HFFc6 (cell line): ENCODE data around the gene DAD1. TPM values are rescaled to one million over a fixed set of nuclear protein-coding genes. Genes with fewer than 3 reads are reported as not detected.

ENCODE experiments used
- DNase-seq: peaks from one replicate; pipeline ENCODE4 v3.0.0-alpha.2; 2018
- H3K27ac Mint-ChIP-seq: 2 replicates; pipeline ENCODE4 v1.8.0; 2020; ENCODE audit warnings: mild to moderate bottlenecking, mixed read lengths
- H3K27me3 Mint-ChIP-seq: 2 replicates; pipeline ENCODE4 v1.8.0; 2021; ENCODE audit warnings: mild to moderate bottlenecking, moderate library complexity, mixed read lengths; ENCODE audit not compliant: insufficient read depth
- H3K36me3 Mint-ChIP-seq: 2 replicates; pipeline ENCODE4 v1.8.0; 2021; ENCODE audit warnings: low read depth, mixed read lengths
- H3K4me1 Mint-ChIP-seq: 2 replicates; pipeline ENCODE4 v1.8.0; 2020; ENCODE audit warnings: low read depth, mixed read lengths
- H3K4me3 Mint-ChIP-seq: 2 replicates; pipeline ENCODE4 v1.8.0; 2020; ENCODE audit warnings: mild to moderate bottlenecking, moderate library complexity, mixed read lengths
- H3K9me3 Mint-ChIP-seq: 2 replicates; pipeline ENCODE4 v1.8.0; 2020; ENCODE audit warnings: mild to moderate bottlenecking, mixed read lengths
- CTCF ChIP-seq: fragments of 200-600 bp; sonication (generic); IDR thresholded peaks from 2 replicates; pipeline ENCODE4 v1.5.0; 2021; ENCODE audit warnings: antibody characterized with exemption, mild to moderate bottlenecking
- total RNA-seq, 6 experiments: library from RNA; stranded (reverse); fragmentation: NEBNext Ultra II Directional; extraction: Animal tissue kit (Norgen Biotek cat#: 25700); gene quantifications; 2 replicates in 1 of 6; 3 replicates in 5 of 6; pipeline ENCODE4 v1.2.3, GENCODE V29; 2021

DAD1 gene
- total RNA-seq, 6 experiments from 2014 or later = 292 to 311 (median 302) TPM

- no peak overlapping the region for H3K4me3 Mint-ChIP-seq
- peaks cover 36% of the 10 kb centered on the region for H3K4me1 Mint-ChIP-seq
- peaks cover 1% of the 10 kb centered on the region; the same call in 1 of the 2 replicates for H3K27me3 Mint-ChIP-seq
- no peak for DNase-seq
- H3K9me3 Mint-ChIP-seq = no peaks in the 10 kb centered on the region
- H3K27ac Mint-ChIP-seq = no peak overlapping the region
- no peaks in the 10 kb centered on the region for H3K36me3 Mint-ChIP-seq
- no peak for TF ChIP-seq CTCF
These were observed 62.8 kb downstream of the DAD1 start for GRCh38 chr14:22526218-22526617.

DNA sequence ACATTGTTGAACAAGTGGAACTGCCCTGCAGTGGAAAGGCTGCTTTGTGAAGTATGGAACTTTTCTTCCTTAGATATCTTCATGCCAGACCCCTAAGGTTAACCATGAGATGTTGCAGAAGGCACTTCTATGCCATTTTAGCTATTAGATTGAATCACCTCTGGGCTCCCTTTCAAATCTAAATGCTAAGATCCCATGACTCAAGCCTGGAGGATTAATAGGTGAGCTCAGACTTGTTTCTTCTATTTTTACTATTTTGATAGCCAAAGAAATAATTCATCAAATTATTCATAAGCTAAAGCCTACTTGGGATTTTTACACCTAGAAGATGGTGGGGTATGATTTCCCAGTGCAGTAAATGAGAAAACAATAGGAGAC lies 64.3 kb downstream of the DAD1 start:
- peaks cover 1% of the 10 kb centered on the region; the same call in 1 of the 2 replicates for H3K27me3 Mint-ChIP-seq
- TF ChIP-seq CTCF = no peak
- H3K27ac Mint-ChIP-seq = no peak overlapping the region
- DNase-seq = peak; percentile 20
- no peaks in the 10 kb centered on the region for H3K9me3 Mint-ChIP-seq
- H3K36me3 Mint-ChIP-seq = no peaks in the 10 kb centered on the region
- no peak overlapping the region for H3K4me3 Mint-ChIP-seq
- peaks cover 46% of the 10 kb centered on the region for H3K4me1 Mint-ChIP-seq

GRCh38 chr14:22524115-22524783 lies 64.8 kb downstream of the DAD1 start:
- Mint-ChIP-seq H3K27ac (no peak overlapping the region), H3K27me3 (peaks cover 1% of the 10 kb centered on the region; the same call in 1 of the 2 replicates), H3K36me3 (no peaks in the 10 kb centered on the region), H3K4me1 (peaks cover 51% of the 10 kb centered on the region), H3K9me3 (no peaks in the 10 kb centered on the region), H3K4me3 (no peak overlapping the region)
- TF ChIP-seq CTCF = no peak
- DNase-seq = no peak

- H3K9me3 Mint-ChIP-seq = no peaks in the 10 kb centered on the region
- no peak for TF ChIP-seq CTCF
- H3K27ac Mint-ChIP-seq = no peak overlapping the region
- no peaks in the 10 kb centered on the region for H3K36me3 Mint-ChIP-seq
- no peaks in the 10 kb centered on the region; the same call in 1 of the 2 replicates for H3K27me3 Mint-ChIP-seq
- DNase-seq = no peak
- H3K4me1 Mint-ChIP-seq = peaks cover 51% of the 10 kb centered on the region
- H3K4me3 Mint-ChIP-seq = no peak overlapping the region
These were observed 65.7 kb downstream of the DAD1 start for GRCh38 chr14:22523283-22523682.

GRCh38 chr14:22522466-22522957 lies 66.5 kb downstream of the DAD1 start:
- H3K27ac Mint-ChIP-seq = no peak overlapping the region
- no peaks in the 10 kb centered on the region for H3K9me3 Mint-ChIP-seq
- no peaks in the 10 kb centered on the region for H3K36me3 Mint-ChIP-seq
- H3K4me1 Mint-ChIP-seq = peaks cover 51% of the 10 kb centered on the region
- DNase-seq = no peak
- H3K4me3 Mint-ChIP-seq = no peak overlapping the region
- TF ChIP-seq CTCF = no peak
- no peaks in the 10 kb centered on the region; the same call in 1 of the 2 replicates for H3K27me3 Mint-ChIP-seq
